DMS153 (cell line): ENCODE results near the gene SNTG2.

Source experiments
- DNase-seq: peaks from one replicate; lab custom pipeline; 2025; lab: John Stamatoyannopoulos, UW

Gene SNTG2

DNA sequence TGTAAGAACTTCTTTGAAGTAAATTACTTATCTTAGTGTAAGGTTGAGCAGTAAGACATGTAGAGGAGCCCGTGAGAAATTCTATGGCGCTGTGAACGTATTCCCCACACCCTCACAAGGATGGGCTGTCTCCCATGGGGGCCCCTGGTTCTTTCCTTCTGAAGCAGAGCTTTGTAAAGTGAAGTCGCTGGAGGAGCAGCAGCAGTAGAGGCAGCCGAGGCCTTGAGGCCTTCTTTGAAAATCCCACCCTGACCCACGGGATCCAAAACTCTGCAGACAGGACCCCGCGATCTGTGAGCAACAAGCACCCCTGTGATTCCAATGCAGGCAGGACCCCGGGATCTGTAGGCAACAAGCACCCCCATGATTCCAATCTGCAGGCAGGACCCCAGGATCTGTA lies 23.8 kb upstream of the SNTG2 start:
- no peak for DNase-seq

GRCh38 chr2:929011-929735 lies 21.5 kb upstream of the SNTG2 start:
- DNase-seq: no peak

- no peak for DNase-seq
Measured at GRCh38 chr2:929925-930324, 20.7 kb upstream of the SNTG2 start.

GRCh38 chr2:930935-931334 lies 19.7 kb upstream of the SNTG2 start:
- DNase-seq: no peak

DNA sequence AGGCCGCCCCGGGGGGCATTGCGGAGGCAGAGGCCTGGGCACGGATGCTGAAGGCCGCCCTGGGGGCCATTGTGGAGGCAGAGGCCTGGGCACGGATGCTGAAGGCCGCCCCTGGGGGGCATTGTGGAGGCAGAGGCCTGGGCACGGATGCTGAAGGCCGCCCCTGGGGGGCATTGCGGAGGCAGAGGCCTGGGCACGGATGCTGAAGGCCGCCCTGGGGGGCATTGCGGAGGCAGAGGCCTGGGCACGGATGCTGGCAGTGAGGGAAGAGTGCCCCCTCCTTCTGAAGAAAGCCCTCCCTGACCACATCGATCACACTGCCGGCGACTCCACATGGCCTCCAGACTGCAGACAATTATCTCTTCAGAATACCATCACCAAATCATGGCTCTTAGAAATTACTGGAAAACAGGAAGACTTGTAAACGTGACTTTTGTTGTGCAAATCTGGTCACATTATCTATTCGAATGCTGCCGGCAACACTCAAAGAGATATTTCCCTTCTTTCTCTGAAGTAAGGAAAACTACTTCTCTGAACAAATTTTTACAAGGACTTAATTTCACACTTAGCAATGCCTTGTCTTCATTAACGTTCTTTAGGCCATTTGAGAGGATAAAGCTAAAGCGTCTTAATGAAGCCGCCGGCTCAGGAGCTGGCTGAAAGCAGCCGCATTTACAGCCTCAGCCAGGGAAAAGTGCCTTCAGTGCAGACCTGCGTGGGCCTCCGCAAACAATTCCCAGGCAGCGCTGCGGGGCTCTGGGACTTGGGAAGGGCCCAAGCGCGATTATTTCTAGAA lies 18.1 kb upstream of the SNTG2 start:
- no peak for DNase-seq

DNA sequence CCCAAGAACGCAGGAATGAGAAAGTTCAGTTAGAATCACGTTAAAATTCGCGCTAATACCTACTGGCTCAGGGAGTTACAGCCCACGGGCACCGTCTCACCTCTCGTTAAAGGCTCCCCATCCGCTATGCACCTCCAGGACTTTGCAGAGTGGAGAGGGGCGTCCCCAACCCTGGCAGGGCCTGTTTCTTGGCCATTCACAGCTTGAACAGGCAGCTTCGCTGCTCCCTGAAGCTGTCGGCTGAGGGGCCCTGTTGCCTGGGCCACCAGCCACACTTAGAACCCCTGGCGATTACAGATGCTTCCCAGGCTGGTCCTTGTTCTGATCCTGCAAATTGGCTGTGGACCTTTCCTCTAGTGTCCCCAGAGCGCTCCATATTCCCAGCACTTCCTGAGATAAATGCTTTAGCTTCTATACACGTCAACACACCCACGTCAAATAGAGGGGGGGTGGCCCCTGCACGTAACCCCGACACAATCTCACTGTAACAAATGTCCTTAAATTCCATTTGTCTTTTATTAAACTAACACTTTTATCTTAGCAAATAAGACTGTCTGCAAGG lies 16.8 kb upstream of the SNTG2 start:
- DNase-seq: no peak

GRCh38 chr2:937530-937929 lies 13.1 kb upstream of the SNTG2 start:
- DNase-seq: no peak

DNA sequence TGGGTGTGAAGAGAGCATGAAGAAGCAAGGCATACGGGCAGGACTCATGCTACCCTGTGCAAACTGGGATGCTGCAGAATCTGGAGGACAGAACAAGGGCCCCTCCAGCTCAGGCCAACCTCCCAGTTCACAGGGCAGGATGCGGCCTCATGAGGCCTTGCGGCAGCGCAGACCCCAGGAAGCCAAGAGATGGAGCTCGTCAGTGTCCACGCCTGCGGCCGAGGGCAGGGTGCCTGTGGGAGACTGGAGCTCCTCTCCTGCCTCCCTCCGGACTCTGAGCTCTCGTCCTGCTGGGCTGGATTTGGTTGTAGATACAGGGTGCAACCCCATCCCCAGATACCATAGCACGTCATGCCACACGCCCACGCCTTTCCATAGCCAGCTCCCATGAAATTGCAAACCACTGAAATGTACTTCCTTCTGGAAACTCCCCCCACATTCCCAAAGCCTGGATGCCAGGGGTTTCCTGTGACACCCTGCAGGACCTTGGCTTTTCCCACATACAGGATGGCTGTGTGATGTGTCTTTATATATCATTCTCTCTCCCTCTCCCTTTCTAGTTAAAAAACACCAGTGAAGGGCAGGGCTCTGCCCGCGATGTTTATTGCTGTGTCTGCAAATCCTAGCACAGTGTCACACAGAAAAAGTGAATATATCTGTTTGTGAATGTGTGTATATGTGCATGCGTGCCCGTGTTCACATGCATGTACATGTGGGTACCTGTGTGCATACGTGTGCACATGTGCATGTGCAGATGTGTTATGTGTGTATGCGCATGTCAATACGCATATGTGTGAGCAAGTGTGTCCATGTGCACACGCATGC lies 12.3 kb upstream of the SNTG2 start:
- no peak for DNase-seq

DNA sequence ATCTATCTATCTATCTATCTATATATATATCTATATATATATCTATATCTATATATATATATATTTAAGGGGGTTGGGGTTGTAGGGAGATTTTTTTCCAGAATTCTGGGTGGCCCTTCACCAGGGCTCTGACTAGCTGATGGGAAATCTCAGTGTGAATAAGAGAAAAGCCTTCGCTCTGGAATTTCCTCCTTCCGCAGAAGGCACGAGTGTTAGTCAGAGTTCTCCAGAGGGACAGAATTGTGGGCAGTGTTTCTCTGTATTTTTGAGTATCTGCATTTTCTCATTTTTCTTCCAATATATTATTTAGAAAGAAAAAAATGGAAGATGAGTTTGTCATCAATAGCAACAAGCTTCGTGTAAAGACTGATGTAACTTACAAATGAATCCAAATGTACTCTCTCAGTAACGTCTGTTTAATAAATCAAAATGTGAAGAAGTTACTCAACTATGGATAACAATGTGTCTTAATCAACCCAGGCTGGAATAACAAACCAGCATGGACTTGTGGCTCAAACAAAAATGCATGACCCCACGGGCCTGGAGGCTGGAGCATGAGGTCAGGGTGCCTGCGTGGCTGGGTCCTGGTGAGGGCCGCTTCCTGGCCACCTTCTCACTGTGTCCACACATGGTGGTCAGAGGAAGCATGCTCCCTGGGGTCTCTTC lies 10.6 kb upstream of the SNTG2 start:
- DNase-seq: no peak

DNA sequence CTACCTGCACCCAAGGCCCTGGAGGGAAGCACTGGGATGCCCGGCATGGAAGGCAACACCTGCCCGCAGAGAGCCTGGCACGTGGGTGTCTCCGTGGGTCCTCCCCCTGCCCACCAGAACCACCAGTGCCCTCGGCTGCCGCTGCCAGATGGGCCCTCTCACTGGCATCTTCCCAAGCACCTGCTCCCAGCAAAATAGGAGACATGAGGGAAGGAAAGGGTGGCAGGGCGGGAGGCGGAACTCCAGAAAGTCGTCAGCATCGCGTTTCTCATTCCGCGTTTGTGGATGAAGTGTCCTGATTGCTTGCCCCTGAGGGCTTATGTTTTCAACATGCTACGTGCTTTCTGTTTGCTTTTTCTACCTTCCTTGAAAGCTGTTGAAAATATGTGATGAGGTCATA lies 8.8 kb upstream of the SNTG2 start:
- no peak for DNase-seq

DNA sequence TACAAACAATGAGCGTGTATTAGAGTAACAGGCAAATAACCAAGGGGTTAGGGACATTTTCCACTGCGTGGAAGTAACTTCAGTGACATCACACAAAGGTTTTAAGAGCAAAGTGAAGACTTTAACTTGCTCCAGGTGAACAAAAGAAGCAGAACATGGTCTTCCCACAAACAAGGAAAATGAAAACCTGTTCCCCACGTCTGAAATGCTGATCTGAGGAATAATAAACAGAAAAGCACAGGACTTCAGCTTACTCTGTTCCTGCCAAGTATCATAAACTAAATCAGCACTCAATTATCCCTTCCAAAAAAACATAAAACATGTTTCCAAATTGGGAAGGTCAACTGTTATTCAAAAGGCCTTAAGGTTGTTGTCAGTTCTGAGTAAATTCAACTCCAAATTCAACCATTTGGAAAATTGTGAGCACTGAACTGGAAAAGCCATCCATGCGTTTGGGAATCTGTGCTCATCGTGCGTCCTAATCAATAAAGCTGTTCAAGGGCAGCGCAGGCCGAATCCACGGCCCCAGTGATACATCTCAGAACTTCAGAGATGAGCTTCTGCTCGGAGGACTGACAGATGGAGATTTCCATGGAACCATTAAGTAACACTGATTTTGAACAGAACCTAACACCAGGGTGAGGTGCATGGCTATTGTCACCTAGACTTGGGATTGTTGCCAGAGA lies 7.7 kb upstream of the SNTG2 start:
- no peak for DNase-seq

DNA sequence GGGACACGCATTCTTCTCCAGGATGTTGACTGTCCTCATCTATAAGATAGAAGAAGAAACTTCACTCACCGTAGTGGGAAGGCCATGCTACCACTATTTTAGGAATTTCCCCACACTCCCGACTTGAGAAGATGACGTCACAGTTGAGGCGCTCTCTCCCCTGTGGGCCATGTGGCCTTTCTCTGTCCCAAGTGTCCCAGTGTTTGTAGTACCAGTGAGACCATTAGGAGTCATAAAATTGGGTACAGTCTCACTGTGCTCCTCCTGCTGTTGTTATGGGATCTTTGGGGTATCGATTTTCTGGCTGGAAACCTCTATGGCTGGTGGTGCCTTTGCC lies 7.2 kb upstream of the SNTG2 start:
- DNase-seq: no peak

DNA sequence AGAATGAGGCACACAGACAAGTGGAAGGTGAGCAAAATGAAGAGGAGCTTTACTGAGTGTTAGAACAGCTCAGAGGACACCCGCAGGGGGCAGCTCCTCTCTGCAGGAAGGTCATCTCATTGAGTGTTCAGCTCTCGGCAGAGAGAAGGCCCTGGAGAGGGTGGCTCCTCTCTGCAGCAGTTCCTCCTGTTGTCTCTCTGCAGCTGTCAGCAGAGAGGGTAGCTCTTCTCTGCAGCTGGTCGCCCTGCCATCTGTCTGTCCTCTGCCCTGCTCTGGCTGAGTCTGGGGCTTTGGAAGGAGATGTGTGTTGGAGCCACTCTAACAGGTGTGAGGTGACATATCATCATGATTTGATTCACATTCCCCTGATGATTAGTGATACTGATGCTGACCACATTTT lies 6.8 kb upstream of the SNTG2 start:
- no peak for DNase-seq

GRCh38 chr2:944693-945092 lies 6.0 kb upstream of the SNTG2 start:
- no peak for DNase-seq

DNA sequence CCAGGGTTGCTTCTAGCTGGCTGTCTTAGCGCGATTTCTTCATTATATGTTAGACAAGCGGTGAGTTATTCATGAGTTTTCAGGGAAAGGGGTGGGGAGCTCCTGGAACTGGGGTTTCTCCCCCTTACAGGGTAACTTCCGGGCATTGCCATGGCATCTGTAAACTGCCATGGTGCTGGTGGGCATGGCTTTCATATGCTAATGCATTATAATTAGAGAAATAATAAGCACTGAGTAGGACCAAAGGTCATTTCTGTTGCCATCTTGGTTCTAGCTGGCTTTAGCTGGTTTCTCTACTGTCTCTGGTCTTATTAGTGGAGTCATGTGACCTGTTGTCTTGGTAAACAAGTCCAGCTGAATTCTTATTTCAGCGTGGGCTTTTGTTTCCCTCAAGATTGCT lies 5.5 kb upstream of the SNTG2 start:
- no peak for DNase-seq

DNA sequence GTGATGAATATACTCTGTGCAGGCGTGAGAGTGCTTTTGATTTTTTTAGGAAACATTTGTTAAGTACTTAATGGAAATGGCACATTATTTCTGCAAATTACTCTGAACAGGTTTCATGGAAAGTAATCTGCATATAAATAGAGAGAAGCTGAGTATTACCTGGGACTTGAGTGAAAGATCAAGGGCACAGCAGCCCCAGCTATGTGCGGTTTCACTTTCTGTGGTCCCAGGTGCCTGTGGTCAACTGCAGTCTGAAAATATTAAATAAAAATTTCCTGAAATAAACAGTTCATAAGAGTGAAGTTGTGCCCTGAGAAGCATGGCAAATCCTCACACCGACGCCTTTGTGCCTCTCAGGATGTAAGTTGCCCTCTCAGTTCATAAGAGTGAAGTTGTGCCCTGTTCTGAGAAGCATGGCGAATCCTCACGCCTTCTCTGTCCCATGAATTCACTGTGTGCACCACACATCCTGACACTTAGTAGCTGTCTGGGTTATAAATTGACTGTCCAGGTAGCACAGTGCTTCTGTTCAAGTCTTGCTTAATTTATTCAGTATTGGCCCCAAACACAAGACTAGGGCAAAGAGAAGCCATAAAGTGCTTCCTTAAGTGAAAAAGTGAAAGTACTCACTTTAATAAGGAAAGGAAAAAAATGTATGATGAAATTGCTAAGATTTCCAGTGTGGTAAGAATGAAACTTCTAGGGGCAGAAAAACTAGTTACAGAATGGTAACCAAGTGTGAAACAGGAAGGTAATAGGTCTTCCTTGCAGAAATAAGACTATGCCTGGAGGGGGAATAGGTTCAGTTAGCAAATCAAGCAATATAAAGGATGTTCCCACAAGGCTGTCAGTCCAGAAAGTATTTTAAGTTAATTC lies 4.3 kb upstream of the SNTG2 start:
- DNase-seq: no peak

DNA sequence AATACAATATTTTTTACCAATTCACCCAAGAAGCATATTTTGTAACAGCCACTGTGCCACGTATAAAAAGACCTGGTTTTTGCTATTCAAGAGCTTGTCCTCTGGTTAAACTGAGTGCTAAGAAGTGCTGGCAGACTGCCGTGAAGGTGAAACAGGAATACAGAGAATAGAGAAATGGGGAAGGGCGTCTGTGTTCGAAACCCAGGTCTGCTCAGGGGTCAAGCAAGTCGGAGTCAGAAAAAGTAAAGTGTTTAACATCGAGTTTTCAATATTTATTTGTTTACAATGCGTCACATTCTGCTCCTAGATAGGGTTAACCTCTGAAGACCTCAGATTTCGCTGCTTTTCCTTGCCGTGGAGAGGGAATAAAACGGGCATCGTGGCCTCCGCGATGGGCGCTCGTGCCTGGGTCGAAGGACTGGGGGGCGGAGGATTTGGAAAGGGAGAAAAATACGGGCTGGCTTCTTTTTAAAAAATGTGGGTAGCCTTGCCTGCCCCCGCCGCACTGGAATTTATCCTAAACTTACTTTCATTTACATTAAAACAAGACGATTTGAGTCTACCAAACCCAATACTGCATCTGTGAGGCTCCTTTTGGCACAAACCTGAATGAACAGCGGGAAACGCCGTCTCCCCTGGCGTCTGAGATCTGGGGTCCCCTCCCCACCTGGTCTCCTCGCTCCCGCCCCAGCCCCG lies 1.1 kb upstream of the SNTG2 start:
- no peak for DNase-seq

DNA sequence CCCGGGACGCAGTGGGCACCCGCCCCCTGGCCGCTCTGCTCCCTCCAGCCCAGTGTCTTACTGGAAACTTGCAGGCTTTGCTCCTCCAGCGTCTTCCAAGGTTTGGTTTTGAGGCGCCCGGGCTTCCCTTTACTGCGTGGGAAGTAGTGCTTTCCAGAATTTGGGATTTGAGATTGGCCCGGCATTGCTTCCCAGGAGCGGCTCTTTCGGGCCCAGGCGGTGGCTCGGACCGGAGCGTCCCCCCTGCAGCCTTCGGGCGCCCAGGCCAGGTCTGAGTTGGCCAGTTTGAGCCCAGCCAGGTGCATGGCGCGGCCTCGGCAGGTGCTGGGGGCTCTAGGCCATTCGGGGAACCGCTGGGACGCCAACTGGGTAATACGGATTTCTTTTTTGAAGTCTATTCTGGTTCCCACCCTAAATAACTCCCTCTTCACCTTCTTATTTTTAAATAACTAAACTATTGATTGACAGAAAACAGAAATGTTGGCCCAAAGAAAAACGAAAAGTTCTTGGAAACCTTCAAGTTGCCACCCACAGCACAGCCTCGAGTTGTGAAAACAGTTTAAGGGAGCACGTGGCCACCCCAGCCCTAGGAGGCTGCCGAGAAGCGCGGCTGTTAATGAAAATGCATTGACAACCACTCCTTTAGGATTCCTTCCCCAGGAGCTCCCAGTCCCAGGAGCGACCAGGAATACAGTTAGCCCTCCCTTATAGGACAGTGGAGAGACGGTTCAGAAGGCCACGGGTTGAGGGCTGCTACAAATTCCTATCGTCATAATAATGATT lies 766 bp downstream of the SNTG2 start:
- DNase-seq: no peak

- DNase-seq: no peak
Measured at GRCh38 chr2:953408-953807, 2.8 kb downstream of the SNTG2 start.
